ENCODE data around the gene FCGR2B.
A peak's percentile ranks its signal among the peaks of the same experiment; 100 is the strongest.

FCGR2B gene

GRCh38 chr1:161725908-161726472 lies 63.0 kb downstream of the FCGR2B start:
- peak; percentile 5; the same call in 1 of the 2 replicates for TF ChIP-seq CTCF (conservative IDR thresholded peaks at IDR 0.05)
- H3K27ac ChIP-seq = peak overlapping the region; percentile 70

GRCh38 chr1:161726473-161727255 lies 63.7 kb downstream of the FCGR2B start:
- H3K27ac ChIP-seq = peak overlapping the region; percentile 70
- TF ChIP-seq CTCF (conservative IDR thresholded peaks at IDR 0.05) = no peak

GRCh38 chr1:161727256-161727924 lies 64.4 kb downstream of the FCGR2B start:
- no peak for TF ChIP-seq CTCF (conservative IDR thresholded peaks at IDR 0.05)
- peak overlapping the region; percentile 70 for H3K27ac ChIP-seq
